Anterior cingulate cortex (tissue), 58 donors: Measurements from ENCODE around the gene BEST1.
A peak's percentile ranks its signal among the peaks of the same experiment; 100 is the strongest.
"Not testable (repeated sequence)": the region's sequence is repeated elsewhere in the genome, so short reads cannot be mapped to it uniquely, and the experiment has no call there.

Source experiments
- DNase-seq, 58 donors: peaks; one replicate each; lab custom pipeline; 2025; lab: John Stamatoyannopoulos, UW

Gene BEST1

DNA sequence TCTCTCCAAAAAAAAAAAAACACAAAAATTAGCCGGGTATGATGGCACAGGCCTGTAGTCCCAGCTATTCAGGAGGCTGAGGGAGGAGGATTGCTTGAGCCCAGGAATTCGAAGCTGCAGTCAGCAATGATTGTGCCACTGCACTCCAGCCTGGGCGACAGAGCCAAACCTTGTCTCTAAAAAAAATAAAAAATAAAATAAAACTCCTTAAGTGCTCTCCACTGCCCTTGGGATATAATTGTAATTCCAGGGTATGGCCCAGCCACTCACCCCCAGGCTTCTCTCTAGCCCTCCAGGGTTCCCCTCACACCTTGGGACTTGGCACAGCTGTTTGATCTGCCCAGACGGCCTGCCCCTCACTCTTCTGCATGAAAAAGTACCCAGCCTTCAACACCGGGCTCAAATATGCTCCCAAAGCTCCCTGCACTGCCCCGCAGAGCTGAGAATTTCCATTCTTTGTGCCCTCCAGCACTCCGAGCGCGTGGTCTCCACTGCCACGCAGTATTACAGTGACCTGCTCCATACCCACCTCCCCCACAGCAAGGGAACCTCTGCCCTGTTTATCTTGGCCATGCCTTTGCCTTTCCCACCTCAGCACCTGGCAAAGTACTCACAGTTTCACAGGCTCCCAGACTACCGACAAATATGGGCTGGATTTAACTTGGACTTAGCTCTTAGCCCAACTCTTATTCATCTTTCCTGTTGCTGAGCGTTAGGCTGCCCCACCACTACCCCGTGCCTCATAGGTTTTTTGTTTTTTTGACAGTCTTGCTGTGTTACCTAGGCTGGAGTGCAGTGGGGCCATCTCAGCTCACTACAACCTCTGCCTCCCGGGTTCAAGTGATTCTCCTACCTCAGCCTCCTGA lies 24.8 kb downstream of the BEST1 start:
- DNase-seq, result no peak

DNA sequence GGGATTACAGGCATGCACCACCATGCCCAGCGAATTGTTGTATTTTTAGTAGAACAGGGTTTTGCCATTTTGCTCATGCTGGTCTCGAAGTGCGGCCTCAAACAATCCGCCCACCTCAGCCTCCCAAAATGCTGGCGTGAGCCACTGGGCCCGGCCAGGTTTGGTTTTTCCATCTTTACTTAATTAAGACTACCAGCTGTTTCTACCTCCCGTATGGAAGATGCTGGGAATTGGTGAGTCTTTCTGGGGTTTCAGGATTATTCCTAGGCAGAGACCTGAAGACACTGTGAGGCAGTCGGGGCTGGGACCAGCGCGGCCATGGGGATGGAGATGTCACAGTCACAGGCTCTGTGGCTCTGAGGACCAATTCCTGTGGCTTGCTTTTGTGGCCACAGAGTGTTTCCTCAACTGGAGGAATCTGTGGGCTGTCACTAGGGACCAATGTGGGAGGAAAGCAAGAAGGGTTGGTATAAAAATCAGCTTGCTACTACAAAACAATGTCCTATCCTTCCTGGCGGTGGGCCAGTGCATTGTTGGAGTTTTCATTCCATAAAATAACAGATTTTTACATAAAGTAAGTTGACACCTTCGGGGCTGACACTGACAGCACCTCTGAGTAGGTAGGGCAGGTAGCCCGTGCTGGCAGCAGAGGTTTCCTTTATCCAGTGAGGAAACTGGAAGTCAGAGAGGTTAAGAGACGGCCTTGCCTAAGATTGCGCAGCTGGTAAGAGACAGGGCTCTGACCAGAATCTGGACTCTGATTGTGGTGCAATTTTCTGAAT lies 25.7 kb downstream of the BEST1 start:
- DNase-seq, result no peak

DNA sequence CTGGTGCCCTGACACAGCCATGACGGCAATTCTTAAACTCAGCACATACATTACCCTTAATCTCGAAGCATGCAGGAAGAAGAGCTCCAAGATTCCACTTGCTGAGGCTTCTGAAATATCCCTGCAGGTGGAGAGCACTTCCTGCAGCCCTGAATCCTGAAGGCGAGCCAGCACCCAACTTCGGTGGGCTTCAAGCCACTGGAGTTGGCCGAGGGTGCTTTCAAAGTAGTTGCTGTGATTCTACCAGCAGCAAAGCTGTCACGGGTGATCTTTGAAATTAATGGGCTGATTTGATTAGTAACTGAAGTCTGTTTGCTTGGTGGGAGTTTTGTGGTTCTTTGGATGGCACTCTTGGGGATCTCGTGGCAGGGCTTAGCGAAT lies 26.3 kb downstream of the BEST1 start:
- DNase-seq, result no peak

DNA sequence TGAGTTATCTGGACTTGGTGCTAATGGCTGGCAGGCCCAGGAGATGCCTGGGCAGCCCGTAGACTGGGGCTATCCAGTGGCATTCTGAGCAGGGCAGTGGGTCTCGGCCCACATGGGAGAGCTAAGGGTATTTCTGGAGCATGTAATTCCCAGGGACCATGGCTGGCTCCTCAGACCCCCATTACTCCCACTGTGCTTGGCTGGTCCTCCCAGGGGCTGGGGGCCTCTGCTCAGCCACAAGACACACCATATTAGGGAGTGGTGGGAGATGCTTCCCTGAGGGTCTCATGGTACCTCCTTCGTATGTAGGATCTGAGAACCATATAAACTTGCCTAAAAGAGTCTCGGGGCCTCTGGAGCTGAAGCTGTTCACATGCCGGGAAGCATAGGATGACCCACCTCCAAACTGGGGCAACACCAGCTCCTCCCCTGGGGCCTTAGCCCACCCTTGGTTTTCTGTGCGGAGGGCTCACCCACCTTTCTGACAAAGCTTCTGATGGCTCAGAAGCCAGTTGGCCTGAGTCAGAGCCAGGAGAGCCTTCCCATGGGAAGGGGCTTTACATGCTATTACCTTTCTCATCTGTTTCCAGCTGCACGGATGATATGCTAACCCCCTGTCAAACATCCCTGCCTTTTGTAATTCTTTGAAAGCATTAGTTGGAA lies 26.8 kb downstream of the BEST1 start:
- DNase-seq, result no peak

DNA sequence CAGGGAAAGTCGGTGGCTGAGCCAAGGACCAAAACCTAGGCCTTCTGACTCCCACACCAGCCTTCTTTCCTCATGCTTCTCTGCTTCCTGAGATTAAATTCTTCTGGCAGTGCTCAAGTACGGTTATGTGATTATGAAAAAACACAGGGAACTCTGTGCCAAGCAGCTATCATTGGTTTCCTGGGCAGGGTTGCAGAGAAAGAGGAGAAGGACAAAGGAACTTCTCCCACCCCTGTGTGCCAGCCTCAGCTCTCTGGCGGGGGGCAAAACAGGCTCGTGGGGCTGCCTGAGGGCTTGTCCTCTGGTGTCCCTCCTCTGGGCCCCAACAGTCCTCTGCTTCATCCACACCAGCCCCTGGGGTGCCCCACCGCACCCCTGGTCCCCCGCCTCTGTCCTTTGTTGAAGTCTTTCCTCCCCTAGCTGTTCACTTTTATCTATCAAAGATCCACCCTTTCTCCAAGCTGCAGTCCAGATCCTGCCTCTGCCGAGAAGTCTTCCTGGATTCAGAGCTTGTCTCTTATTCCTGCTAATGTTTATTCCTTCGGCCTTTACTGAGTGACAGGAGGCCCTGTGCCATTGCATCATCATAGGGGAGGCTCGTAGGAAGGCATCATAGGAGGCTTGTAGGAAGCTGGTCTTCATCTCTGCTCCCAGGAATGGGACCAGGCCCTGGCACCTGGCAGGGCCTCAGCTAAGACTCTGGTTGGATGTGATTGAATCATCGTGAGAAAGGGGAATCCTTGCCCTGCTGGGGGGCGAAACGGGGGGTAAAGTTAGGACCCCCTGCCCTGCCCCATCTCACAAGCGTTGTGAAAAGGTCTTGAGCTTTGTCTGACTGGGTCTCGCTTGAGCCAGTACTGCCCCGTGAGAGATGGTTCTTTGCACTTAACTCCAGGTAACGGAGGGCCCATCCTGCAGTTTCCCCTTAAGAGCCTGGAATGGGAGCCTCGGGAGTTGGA lies 28.8 kb downstream of the BEST1 start:
- no peak for DNase-seq

DNA sequence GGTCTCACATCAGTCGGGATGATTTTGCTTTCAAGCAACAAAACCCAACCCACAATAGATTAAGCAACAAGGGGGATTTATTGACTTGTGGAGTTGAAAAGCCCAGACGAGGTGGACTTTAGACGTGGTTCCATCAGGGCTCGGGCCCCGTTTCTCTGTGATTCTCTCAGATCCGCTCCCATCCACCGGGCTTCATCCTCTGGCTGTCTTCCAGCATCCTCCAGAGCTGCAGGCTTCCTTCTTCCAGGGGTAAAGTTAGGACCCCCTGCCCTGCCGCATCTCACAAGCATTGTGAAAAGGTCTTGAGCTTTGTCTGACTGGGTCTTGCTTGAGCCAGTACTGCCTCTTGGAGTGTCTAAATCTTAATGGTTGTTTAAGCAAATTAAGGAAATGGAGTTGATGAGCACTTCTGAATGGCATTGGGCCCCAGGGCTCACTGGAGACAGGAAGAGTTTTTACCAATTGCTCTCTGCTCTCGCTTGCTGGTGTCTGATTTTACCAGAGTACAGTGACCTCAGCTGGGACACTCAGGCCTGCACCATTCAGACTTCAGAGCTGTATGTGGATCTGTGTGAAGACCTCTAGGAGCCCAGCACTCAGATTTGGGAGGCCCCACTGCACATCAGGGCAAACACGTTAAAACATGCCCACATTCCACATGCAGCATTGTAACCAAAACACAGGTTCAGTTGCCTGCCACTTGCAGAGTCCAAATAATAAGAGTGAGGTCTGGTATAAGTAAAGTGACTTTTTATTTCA lies 30.8 kb downstream of the BEST1 start:
- no peak for DNase-seq

DNA sequence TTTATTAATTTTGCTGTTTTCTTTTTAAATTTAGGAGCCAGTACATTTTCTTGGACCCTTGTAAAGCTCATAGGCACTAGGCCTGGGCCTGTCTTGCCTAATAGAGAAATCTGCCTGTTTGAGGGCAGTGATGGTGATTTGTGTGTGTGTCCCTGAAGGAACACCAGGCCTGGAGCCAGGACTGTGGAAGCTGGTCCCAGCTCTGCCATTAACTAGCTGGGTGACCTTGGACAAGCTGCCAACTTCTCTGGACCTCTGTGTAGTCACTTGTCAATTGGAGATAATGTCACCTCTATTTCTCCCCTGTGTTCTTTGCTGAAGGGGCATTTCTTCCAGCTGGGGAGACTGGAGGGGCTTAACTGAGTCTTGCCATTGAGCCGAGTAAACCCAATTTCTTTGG lies 33.3 kb downstream of the BEST1 start:
- DNase-seq, result no peak

DNA sequence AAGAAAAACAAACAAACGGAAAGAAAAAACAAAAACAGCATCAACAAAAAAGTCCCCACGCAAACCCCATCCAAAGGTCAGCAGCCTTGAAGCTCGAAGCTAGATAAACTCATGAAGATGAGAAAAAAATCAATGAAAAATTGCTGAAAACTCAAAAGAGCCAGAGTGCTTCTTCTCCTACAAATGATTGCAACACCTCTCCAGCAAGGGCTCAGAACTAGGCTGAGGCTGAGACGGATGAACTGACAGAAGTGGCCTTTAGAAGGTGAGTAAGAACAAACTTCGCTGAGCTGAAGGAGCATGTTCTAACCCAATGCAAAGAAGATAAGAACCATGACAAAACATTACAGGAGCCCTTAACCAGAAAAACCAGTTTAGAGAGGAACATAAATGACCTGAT lies 35.7 kb downstream of the BEST1 start:
- DNase-seq, result no peak

DNA sequence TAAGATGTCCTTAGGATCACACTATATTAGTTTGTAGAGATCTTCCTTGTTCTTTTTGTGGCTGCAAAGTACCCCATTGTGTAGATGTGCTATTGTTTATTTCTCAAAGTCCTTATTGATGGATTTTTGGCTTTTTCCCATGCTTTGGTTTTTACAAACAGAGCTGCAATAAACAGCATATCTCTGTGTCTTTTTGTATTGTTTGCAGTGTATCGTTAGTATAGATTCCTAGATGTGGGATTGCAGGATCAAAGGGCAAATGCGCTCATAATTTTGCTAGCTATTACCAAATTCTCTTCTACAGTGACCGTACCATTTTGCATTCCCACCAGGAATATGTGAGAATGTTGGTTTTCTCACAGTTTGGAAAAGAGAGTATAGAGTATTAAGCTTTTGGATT lies 44.8 kb downstream of the BEST1 start:
- DNase-seq, result peak in 1 of 58 donors; percentile 69

DNA sequence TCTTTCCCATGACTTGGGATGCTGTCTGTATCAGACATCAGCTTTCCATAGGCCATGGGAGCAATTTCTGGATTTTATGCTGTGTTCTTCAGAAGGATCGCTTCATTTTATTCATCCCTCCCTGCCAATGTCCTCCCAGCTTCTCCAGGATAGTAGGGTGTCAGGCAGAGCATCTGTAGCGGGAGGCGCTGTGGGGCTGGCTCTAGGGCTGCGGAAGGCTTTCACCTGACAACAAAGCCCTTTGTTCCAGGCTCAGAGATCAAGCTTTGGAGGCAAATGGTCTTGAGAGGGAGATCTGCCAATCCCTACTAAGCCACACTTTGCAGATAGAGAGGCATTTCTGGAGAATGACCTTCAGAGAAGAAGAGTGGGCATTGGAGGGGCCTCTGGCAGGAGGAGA lies 46.8 kb downstream of the BEST1 start:
- DNase-seq, result peak in 45 of 58 donors; percentile 10 to 87 (median 54)

DNA sequence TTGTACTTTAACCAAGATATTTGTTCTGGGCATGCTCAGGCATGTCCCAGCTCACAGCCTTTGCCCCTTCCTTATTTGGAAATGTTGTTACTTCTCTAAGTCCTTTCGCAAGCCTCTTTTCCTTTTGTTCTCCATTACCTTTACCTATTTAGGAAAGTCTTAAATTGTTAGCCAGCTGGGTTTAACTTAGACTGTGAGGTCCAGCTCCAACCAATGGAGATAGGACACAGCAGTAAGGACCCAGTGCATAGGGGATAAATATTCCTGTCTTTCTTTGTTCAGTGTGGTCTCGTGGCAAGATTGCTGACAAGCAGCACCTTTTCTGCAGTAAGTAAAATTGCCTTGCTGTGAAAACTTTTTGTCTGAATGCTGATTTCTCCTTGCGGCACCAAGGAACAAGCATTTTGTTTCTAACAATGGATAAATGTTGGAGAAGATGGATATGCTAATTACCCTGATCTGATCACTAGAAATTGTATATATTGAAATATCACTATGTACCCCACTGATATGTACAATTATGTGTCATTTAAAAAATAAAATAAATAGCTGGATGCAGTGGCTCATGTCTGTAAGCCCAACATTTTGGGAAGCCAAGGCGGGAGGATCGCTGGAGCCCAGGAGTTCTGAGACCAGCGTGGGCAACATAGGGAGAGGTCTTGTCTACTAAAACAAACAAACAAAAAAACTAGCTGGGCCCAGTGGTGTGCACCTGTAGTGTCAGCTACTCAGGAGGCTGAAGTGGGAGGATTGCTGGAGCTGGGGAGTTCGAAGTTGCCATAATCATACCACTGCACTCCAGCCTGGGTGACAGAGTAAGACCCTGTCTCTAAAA lies 49.2 kb downstream of the BEST1 start:
- DNase-seq, result no peak

DNA sequence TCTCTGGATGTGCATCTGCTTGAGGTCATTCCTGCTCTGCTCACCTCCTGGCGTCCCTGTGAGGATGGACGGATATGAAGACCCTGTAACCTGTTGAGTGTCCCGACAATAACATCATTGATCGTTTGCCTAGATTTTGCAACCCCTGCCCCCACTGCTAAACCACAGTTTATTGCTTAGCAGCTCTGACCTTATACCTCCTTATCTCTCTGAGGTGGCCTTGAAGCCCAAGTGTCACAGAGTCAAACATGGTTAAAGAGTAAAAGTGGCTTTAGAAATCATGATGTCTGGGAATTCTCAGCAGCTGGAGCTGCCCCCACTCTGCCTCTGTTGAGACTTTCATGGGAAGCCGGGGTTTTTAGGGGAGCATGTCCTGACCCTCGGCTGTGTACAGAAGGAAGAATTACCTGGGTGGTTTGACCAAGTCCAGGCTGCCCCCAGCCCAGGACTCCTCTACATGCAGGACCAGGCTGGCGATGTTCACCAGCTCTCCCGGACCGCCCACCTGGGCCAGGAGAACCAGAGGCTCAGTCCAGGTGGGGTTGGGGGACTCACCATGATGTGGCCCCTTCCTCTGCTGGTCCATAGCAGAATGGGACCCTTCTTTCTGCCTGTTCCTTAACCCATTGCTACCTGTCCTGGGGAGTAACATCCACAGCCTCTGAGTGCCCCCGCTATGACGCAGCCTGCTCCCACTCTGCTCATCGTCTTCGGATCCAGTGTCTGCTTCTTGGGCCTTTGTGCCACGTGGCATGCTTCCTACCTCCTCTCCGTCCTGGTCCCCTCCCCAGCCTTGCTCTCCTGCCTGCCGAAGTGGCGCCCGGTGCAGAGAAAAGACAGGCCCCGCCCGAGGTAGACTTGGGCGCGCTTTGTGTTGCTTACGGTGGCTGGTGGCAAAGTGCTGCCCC lies 50.6 kb downstream of the BEST1 start:
- DNase-seq, result no peak

DNA sequence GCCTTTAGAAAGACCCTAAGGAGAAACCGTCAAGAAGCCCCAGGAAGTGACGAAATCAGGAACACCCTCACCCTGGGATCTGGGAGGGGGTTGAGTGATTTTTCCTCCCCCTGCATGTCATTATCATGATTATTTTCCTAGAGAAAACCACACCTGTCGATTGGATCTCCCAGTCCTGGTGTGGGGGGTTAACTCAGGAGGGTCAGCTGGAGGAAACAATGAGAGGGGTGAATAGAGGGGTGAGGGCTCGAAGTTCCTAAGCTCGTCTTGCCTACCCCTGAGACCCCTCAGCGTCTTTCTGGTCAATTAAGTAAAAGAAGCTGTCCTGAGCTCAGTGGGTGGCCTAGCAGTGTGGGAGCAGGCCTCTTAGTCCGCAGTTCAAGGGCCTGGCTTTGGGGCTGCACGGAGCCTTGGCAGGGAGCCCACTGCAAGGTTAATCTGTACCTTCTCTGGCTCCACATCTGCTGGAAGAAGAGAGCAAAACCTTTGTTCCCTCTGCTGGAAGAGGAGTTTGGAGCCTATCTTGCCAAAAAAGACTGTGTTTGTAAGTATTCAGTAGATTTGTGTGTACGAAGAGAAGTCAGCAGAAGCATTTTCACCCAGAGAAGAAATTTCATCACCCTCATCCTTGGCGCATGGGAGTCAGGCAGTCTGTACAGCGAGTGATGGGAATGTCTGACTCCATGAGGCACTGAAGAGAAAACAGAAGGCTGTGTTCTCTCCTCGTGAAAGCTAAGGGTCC lies 51.5 kb downstream of the BEST1 start:
- DNase-seq, result no peak

DNA sequence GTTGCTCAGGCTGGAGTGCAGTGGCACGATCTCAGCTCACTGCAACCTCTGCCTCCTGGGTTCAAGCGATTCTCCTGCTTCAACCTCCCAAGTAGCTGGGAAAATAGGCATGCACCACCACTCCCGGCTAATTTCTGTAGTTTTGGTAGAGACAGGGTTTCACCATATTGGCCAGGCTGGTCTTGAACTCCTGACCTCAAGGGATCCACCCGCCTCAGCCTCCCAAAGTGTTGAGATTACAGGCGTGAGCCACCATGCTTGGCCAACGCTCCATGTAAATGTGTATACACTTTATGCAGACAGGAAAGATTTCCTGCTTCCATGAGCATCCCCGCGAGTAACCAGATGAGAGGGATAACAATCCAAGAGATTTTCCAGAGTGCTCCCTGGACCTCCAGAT lies 52.1 kb downstream of the BEST1 start:
- not testable (repeated sequence) for DNase-seq

DNA sequence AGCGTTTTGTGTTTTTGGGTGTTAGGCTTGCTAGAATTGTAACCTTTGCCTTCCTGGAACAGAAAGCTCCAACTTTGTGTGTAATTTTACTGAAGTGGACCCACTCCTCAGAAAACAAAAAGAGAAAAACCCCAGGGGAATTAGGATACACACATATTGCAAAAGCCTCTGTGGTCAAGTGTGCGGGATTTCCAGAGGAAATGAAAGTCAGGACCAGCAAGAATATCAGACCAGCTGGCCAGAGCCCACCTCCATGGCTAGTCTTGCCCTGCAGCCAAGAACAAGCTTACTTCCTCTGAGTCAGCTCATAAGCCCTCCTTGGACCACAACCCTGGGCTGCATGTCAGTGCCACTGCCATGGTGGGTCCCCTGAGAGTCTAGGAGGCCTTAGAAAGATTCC lies 54.3 kb downstream of the BEST1 start:
- DNase-seq, result peak in 7 of 58 donors; percentile 5 to 22 (median 8)

DNA sequence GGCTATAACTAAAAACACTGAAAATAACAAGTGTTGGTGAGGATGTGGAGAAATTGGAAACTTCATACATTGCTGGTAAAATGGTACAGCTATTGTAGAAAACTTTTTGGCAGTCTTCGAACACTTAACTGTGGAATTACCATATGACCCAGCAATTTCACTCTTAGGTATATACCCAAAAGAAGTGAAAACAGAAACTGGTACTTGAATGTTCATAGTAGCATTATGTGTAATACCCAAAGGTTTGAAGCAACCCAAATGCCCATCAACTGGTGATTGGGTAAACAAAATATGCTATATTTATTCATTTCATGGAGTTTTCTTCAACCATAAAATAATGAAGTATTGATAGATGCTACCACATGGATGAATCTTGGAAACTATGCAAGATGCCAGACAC lies 58.0 kb downstream of the BEST1 start:
- DNase-seq, result no peak
